Renal pelvis (tissue), 4 donors: ENCODE data around the gene EFS. TPM values are rescaled to one million over a fixed set of nuclear protein-coding genes. Genes with fewer than 3 reads are reported as not detected.
A peak's percentile ranks its signal among the peaks of the same experiment; 100 is the strongest.

ENCODE experiments used
- DNase-seq: peaks from one replicate; pipeline ENCODE4 v3.0.0-alpha.2; 2013
- polyA plus RNA-seq, 3 donors: library from polyadenylated mRNA; unstranded; fragments of 120-200 nt; gene quantifications; one replicate each; pipeline ENCODE4 v1.2.1, GENCODE V29; 2013; ENCODE audit not compliant: insufficient read length in 3 of 3

EFS gene
- polyA plus RNA-seq, 3 donors = 41.1 to 55.6 (median 45.5) TPM

GRCh38 chr14:23307687-23308644, 57.0 kb downstream of the EFS start:
- DNase-seq = no peak

GRCh38 chr14:23307146-23307530, 57.8 kb downstream of the EFS start:
- DNase-seq = no peak

DNA sequence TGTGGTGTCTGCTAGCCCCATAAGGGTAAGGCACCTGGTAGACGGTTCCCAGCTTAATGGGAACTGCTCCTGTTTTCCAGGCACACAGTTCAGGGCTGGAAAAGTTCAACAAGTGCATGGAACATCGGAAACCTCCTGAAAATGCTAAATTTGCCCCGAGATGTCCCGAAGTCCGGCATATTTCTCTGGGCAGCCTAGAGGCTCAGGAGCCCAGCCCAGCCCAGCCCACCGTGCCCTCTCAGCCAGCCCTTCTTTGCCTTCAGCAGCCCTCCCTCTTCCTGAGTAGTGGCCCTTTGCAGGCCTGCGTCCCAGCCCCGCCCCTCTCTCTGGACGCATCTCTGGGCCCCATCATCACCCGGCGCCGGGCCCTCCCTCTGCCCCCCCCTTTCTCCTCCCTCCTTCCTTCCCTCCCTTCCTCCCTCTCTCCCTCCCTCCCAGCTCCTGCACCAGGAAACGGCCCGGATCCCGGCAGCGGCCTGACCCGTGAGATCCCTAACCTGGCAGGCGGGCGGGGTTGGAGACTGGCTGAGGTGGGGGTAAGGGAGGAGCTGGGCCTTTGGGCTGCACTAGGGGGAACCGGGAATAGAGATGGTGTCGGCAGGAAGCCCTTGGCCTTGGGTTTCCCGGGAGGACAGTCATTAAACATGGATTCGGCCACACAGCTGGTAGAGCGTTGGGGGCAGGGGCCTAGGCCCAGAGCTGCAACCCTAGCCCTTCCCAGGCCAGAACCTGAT, 58.4 kb downstream of the EFS start, which contains the start of gene BCL2L2:
Gene BCL2L2 (plus strand): TSS at position 422 of the 734 bp plus-strand sequence. CDS start 935 bp downstream, outside the sequence.
- DNase-seq = peak; percentile 93

Other genes with a start within 250 kb of the EFS start
- gene CEBPE, start 245.9 kb downstream of the EFS start, polyA plus RNA-seq = under 1 TPM; 0.10 to 0.30 (median 0.15) TPM
- gene SLC7A8, start 181.5 kb downstream of the EFS start, polyA plus RNA-seq = 100 to 1,000 TPM in 1 of 3 donors, 10 to 100 TPM in 2; 76.5 to 103 (median 88.8) TPM
- gene RNF212B, start 127.2 kb downstream of the EFS start, polyA plus RNA-seq = 1 to 10 TPM; 1.3 to 3.4 (median 2.3) TPM
- 10 to 100 TPM; 28.5 to 32.3 (median 29.2) TPM for gene HOMEZ, start 79.0 kb downstream of the EFS start, polyA plus RNA-seq
- 10 to 100 TPM; 20.5 to 37.2 (median 37.2) TPM for gene PPP1R3E, start 62.3 kb downstream of the EFS start, polyA plus RNA-seq
- 10 to 100 TPM; 38.2 to 54.4 (median 47.7) TPM for gene BCL2L2, start 58.3 kb downstream of the EFS start, polyA plus RNA-seq
- gene PABPN1, start 43.7 kb downstream of the EFS start, polyA plus RNA-seq = 100 to 1,000 TPM; 269 to 322 (median 307) TPM
- 10 to 100 TPM; 62.9 to 78.3 (median 69.0) TPM for gene SLC22A17, start 12.3 kb downstream of the EFS start, polyA plus RNA-seq
- not detected for gene IL25, start 7.6 kb upstream of the EFS start, polyA plus RNA-seq
- 1 to 10 TPM; 2.3 to 3.1 (median 2.6) TPM for gene CMTM5, start 11.9 kb upstream of the EFS start, polyA plus RNA-seq
- under 1 TPM; 0.07 to 0.17 (median 0.16) TPM for gene MYH6, start 43.1 kb upstream of the EFS start, polyA plus RNA-seq
- under 1 TPM; 0.40 to 0.62 (median 0.56) TPM for gene MYH7, start 70.5 kb upstream of the EFS start, polyA plus RNA-seq
- 10 to 100 TPM; 60.0 to 72.5 (median 68.9) TPM for gene NGDN, start 104.5 kb upstream of the EFS start, polyA plus RNA-seq
- gene ZFHX2, start 186.6 kb upstream of the EFS start, polyA plus RNA-seq = 10 to 100 TPM in 2 of 3 donors, 1 to 10 TPM in 1; 8.3 to 12.4 (median 11.0) TPM
- gene THTPA, start 191.1 kb upstream of the EFS start, polyA plus RNA-seq = 10 to 100 TPM; 19.0 to 20.5 (median 19.7) TPM
- gene AP1G2, start 202.6 kb upstream of the EFS start, polyA plus RNA-seq = 100 to 1,000 TPM in 2 of 3 donors, 10 to 100 TPM in 1; 79.0 to 122 (median 113) TPM
- gene JPH4, start 213.6 kb upstream of the EFS start, polyA plus RNA-seq = 10 to 100 TPM in 2 of 3 donors, 1 to 10 TPM in 1; 9.1 to 13.5 (median 11.9) TPM